Adrenal gland (tissue), 5 donors: ENCODE measurements around the gene FAM78A.

Source experiments
- POLR2A ChIP-seq, 2 donors: fragments of 450-650 bp; IDR thresholded peaks; one replicate each; pipeline ENCODE4 v1.6.1; 2017; ENCODE audit warnings: antibody characterized with exemption in 2 of 2, mild to moderate bottlenecking in 2 of 2, moderate library complexity in 1 of 2
- TF ChIP-seq, protein P1 (sequence below), 6 experiments: fragments of 450-650 bp in 4 of 6; fragments of 200-600 bp in 2 of 6; sonication (generic) in 1 of 6; IDR thresholded peaks; 1 replicate in 5 of 6; 2 replicates in 1 of 6; pipeline versions ENCODE4 v1.5.1 to v1.8.0; 2016 to 2021; ENCODE audit warnings: antibody characterized with exemption in 6 of 6, mild to moderate bottlenecking in 2 of 6, moderate library complexity in 1 of 6
- donor health status: DM: no; HTN: no; CAD: no.

DNA sequence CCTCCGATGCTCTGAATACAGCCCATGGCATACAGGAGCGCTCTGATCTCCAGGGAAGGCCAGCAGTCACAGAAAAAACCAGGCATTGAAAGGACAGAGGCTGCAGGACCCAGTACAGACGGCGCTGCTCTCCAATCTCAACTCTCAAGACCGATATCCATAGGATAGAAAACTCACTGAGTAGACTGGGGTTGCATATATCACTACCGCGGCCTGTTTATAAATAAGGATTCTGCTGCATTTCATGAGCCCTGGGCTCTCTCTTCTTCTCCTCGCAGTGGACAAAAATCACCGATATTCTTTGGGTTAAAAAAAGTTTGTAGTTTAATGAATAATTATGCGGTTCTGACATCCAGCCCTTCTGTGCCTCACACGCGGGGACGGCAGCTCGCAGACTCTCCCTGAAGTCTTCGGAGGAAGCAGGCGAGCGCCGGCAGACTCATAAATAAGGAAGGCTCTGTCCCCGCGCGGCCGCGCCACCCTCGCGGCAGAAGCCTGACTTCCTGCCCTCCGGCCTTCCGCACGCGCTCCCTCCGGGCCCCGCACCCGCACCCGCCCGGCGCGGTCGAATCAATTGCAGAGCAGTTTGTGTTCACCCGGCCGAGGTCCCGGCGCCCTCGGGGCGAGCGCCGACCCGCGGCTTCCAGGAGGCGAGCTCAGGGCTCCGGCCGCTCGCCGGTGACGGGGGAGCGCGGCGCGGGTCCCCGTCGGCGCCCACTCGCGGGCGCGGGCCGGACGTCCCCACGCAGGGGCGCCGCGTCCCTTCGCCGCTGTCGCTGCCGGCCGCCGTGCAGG is at the start of gene FAM78A:
- TF ChIP-seq, protein P1, sequence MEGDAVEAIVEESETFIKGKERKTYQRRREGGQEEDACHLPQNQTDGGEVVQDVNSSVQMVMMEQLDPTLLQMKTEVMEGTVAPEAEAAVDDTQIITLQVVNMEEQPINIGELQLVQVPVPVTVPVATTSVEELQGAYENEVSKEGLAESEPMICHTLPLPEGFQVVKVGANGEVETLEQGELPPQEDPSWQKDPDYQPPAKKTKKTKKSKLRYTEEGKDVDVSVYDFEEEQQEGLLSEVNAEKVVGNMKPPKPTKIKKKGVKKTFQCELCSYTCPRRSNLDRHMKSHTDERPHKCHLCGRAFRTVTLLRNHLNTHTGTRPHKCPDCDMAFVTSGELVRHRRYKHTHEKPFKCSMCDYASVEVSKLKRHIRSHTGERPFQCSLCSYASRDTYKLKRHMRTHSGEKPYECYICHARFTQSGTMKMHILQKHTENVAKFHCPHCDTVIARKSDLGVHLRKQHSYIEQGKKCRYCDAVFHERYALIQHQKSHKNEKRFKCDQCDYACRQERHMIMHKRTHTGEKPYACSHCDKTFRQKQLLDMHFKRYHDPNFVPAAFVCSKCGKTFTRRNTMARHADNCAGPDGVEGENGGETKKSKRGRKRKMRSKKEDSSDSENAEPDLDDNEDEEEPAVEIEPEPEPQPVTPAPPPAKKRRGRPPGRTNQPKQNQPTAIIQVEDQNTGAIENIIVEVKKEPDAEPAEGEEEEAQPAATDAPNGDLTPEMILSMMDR (IDR thresholded peaks at IDR 0.05), result no peak
- TF ChIP-seq POLR2A (IDR thresholded peaks at IDR 0.05), result no peak
